Endodermal cell (in vitro differentiated cells): ENCODE measurements around the gene IQGAP2. TPM values are rescaled to one million over a fixed set of nuclear protein-coding genes. Genes with fewer than 3 reads are reported as not detected.
A peak's percentile ranks its signal among the peaks of the same experiment; 100 is the strongest.
"Not testable (repeated sequence)": the region's sequence is repeated elsewhere in the genome, so short reads cannot be mapped to it uniquely, and the experiment has no call there.

Experiments
- DNase-seq: peaks from one replicate; pipeline ENCODE4 v3.0.0-alpha.2; 2017
- H3K27ac ChIP-seq: 2 replicates; pipeline ENCODE4 v1.5.1; 2013; ENCODE audit warnings: mild to moderate bottlenecking, low read depth, low read length, moderate library complexity
- H3K27me3 ChIP-seq: 2 replicates; pipeline ENCODE4 v1.6.1; 2013; ENCODE audit warnings: mild to moderate bottlenecking, low read length, moderate library complexity; ENCODE audit not compliant: insufficient read depth, control insufficient read depth, poor library complexity, severe bottlenecking
- H3K36me3 ChIP-seq: 2 replicates; pipeline ENCODE4 v1.7.0; 2013; ENCODE audit warnings: mild to moderate bottlenecking, low read length, moderate library complexity; ENCODE audit not compliant: control insufficient read depth, insufficient read depth
- H3K4me1 ChIP-seq: one replicate; pipeline ENCODE4 v1.7.0; 2013; ENCODE audit warnings: low read length; ENCODE audit not compliant: control insufficient read depth, insufficient read depth
- H3K4me3 ChIP-seq: 2 replicates; pipeline ENCODE4 v1.5.1; 2013; ENCODE audit warnings: mild to moderate bottlenecking, low read length, moderate library complexity
- H3K9ac ChIP-seq: 2 replicates; pipeline ENCODE4 v1.6.1; 2013; ENCODE audit warnings: mild to moderate bottlenecking, low read length, moderate library complexity; ENCODE audit not compliant: poor library complexity, severe bottlenecking; ENCODE audit errors: extremely low read depth
- H3K9me3 ChIP-seq: 2 replicates; pipeline ENCODE4 v1.6.1; 2013; ENCODE audit warnings: mild to moderate bottlenecking, low read length, moderate library complexity; ENCODE audit not compliant: control insufficient read depth
- H3K27ac Mint-ChIP-seq: 2 replicates; pipeline ENCODE4 v1.8.0; 2020; ENCODE audit warnings: mixed read lengths
- H3K27me3 Mint-ChIP-seq: 2 replicates; pipeline ENCODE4 v1.8.0; 2021; ENCODE audit warnings: mild to moderate bottlenecking, mixed read lengths; ENCODE audit not compliant: insufficient read depth
- H3K36me3 Mint-ChIP-seq: 2 replicates; pipeline ENCODE4 v1.8.0; 2020; ENCODE audit warnings: low read depth, mixed read lengths
- H3K4me1 Mint-ChIP-seq: 2 replicates; pipeline ENCODE4 v1.8.0; 2020; ENCODE audit warnings: mixed read lengths
- H3K4me3 Mint-ChIP-seq: 2 replicates; pipeline ENCODE4 v1.8.0; 2020; ENCODE audit warnings: mild to moderate bottlenecking, moderate library complexity, mixed read lengths
- H3K9me3 Mint-ChIP-seq: 2 replicates; pipeline ENCODE4 v1.8.0; 2020; ENCODE audit warnings: mild to moderate bottlenecking, mixed read lengths
- CTCF ChIP-seq: fragments of 200-600 bp; sonication (generic); conservative IDR thresholded peaks from 2 replicates; pipeline ENCODE4 v1.5.0; 2021; ENCODE audit warnings: antibody characterized with exemption, mild to moderate bottlenecking
- WGBS, 2 experiments: methylation state at CpG; one replicate each; pipeline versions ENCODE4 v1.1.5 to v1.1.7; 2013; ENCODE audit warnings: missing lambda C conversion rate in 2 of 2, mixed read lengths in 1 of 2; ENCODE audit not compliant: insufficient coverage in 1 of 2, insufficient read length in 1 of 2; 5-methylcytosine and 5-hydroxymethylcytosine counted together
- total RNA-seq, 2 donors: library from RNA; stranded (reverse); fragmentation: NEBNext Ultra II Directional in 1 of 2; extraction: Animal tissue kit (Norgen Biotek cat#: 25700) in 1 of 2; gene quantifications; 2 replicates in 1 of 2; 3 replicates in 1 of 2; pipeline ENCODE4 v1.2.1, GENCODE V29; 2021

Gene IQGAP2
- total RNA-seq, 2 donors from 2014 or later, result 8.3 to 19.4 TPM

DNA sequence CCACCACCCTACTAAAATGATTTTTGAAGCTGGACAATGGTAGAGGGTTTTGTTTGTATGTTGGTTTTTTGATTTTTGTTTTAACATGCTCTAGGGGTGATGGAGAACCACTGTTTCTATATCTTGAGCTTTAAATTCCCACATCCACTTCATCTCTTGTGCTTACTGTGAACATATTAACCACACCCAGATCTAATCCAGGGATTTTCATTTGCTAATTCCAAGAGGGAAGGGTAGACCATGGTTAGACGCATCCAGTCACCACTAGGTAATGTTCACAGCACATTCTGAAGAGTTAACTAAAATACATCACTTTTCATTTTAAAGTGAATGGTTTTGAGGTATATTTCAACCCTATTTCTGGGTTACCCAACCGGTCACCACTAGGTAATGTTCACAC is 36.5 kb upstream of the IQGAP2 start:
- Histone ChIP-seq H3K27me3 (no peaks in the 10 kb centered on the region), H3K9ac (no peak overlapping the region), H3K4me3 (no peak overlapping the region), H3K9me3 (peaks cover 7% of the 10 kb centered on the region), H3K4me1 (no peaks in the 10 kb centered on the region), H3K27ac (no peak overlapping the region), H3K36me3 (no peaks in the 10 kb centered on the region)
- TF ChIP-seq CTCF, result no peak
- no peaks in the 10 kb centered on the region for H3K27me3 Mint-ChIP-seq
- no peak overlapping the region for H3K4me3 Mint-ChIP-seq
- H3K36me3 Mint-ChIP-seq, result peaks cover 13% of the 10 kb centered on the region
- H3K27ac Mint-ChIP-seq, result no peak overlapping the region
- 82% methylated on average over 2 of the region's 2 CpGs; no CpG with 5 or more reads in 1 of the 2 experiments for WGBS, 2 experiments
- H3K4me1 Mint-ChIP-seq, result peaks cover 36% of the 10 kb centered on the region
- peaks cover 11% of the 10 kb centered on the region for H3K9me3 Mint-ChIP-seq
- DNase-seq, result no peak

GRCh38 chr5:76367623-76368371 is 35.3 kb upstream of the IQGAP2 start:
- Mint-ChIP-seq H3K36me3 (peaks cover 9% of the 10 kb centered on the region), H3K9me3 (peaks cover 11% of the 10 kb centered on the region), H3K27ac (peak overlapping the region; percentile 27), H3K4me3 (no peak overlapping the region), H3K4me1 (peaks cover 36% of the 10 kb centered on the region), H3K27me3 (no peaks in the 10 kb centered on the region)
- Histone ChIP-seq H3K27me3 (no peaks in the 10 kb centered on the region), H3K4me3 (no peak overlapping the region), H3K9me3 (peaks cover 7% of the 10 kb centered on the region), H3K36me3 (no peaks in the 10 kb centered on the region), H3K27ac (no peak overlapping the region), H3K9ac (no peak overlapping the region), H3K4me1 (no peaks in the 10 kb centered on the region)
- TF ChIP-seq CTCF, result no peak
- 94 to 100% methylated on average over 2 to 6 of the region's 6 CpGs for WGBS, 2 experiments
- DNase-seq, result no peak

DNA sequence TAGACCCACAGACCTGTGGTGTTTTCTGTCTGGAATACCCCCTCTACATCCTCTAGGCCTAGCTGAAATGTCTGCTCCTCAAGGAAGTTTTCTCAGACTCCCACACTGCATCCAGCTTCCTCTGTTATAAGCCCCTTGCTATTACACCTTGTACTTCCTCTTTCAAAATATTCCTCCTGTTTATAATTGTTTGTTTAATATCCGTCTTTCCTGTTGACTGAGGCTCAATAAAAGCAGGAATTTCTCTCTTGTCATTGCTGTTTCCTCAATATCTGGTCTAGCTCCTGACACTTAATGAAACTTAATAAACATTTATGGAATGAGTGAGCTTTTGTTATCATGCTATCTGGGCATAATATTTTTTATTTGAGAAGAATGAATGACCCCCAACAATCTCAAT is 34.1 kb upstream of the IQGAP2 start:
- no peaks in the 10 kb centered on the region for H3K27me3 ChIP-seq
- H3K36me3 Mint-ChIP-seq, result peaks cover 5% of the 10 kb centered on the region
- no peaks in the 10 kb centered on the region for H3K27me3 Mint-ChIP-seq
- no peak overlapping the region for H3K27ac Mint-ChIP-seq
- 100% methylated on average over 1 of the region's 1 CpG for WGBS, 2 experiments
- peaks cover 7% of the 10 kb centered on the region for H3K9me3 ChIP-seq
- peaks cover 11% of the 10 kb centered on the region for H3K9me3 Mint-ChIP-seq
- H3K4me1 Mint-ChIP-seq, result peaks cover 25% of the 10 kb centered on the region
- no peak overlapping the region for H3K9ac ChIP-seq
- H3K4me1 ChIP-seq, result no peaks in the 10 kb centered on the region
- no peak overlapping the region for H3K27ac ChIP-seq
- no peak for DNase-seq
- TF ChIP-seq CTCF, result no peak
- peak overlapping the region; percentile 1 for H3K4me3 ChIP-seq
- no peaks in the 10 kb centered on the region for H3K36me3 ChIP-seq
- H3K4me3 Mint-ChIP-seq, result no peak overlapping the region

DNA sequence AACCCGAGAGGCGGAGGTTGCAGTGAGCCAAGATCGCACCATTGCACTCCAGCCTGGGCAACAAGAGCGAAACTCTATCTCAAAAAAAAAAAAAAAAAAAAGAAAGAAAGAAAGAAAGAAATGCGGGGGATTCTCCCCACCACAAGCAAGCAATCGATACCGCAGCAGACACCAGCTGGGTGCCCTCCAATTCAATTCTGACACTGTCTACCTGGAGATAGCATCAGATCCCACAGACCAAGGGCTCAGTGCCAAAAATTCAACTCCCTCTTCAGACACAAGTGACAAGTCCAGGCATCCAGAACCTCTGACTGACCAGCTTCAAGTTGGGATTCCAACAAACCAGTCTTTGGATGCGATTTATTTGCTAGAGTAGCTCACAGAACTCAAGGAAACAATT is 33.4 kb upstream of the IQGAP2 start:
- not testable (repeated sequence) for H3K27ac Mint-ChIP-seq

More for the DNA sequence above, 33.4 kb upstream of the IQGAP2 start:
- H3K27me3 ChIP-seq, H3K9me3 ChIP-seq, H3K27ac ChIP-seq, H3K27me3 Mint-ChIP-seq, H3K4me3 Mint-ChIP-seq, H3K36me3 Mint-ChIP-seq, H3K4me3 ChIP-seq, DNase-seq, H3K9ac ChIP-seq, H3K4me1 ChIP-seq, H3K36me3 ChIP-seq: not testable (repeated sequence)
- peaks cover 22% of the 10 kb centered on the region for H3K4me1 Mint-ChIP-seq
- whole genome bisulfite sequencing, 2 experiments, result 88% methylated on average over 6 of the region's 8 CpGs; no CpG with 5 or more reads in 1 of the 2 experiments
- peaks cover 11% of the 10 kb centered on the region for H3K9me3 Mint-ChIP-seq
